RPMI8226 (cell line): ENCODE data around the gene MATCAP1.

Experiments used
- DNase-seq: peaks from one replicate; pipeline ENCODE4 v3.0.0-alpha.2; 2015

MATCAP1 gene

DNA sequence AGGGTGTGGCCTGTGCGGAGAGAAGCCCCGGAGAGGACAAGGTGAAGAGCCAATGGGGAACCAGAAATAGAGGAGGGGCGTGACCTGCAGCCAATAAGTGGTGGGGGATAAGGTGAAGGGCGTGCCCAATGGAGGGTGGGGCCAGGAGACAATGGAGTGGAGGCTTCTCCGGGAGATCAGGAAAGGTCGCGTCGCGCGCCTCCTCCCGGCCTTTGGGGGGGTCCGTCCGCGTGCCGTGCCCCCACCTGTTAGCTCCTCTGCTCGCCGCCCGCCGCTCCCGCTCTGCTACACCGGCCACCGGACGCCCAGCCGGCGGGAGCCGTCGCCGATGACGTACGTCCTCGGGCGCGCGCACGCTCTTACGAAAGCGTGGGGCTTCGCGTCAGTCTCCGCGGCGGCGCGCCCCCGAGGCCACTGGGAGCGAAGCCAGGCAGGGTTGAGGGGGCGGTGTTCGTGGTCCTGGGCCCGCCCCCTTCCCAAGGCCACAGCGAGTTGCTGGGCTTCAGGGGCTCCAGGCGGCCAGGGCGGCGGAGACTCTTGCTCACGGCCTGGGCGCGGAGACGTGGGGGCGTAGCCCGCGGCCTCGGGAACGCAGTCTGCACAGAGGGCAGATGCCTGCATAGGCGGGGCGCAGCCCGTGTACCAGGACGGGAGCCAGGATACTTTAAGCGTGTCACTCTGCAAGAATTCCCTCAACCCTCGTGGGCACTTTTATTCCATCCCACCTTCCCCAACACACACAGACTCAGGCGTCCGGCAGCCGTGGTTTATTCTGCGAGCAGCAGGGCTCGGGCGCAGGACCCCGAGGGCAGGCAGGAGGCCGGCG is at the start of gene MATCAP1:
Gene MATCAP1, minus strand, starts transcription at position 337 of the 826 bp plus-strand sequence. CDS start 3,353 bp downstream, outside the sequence.
- peak; percentile 99 for DNase-seq

DNA sequence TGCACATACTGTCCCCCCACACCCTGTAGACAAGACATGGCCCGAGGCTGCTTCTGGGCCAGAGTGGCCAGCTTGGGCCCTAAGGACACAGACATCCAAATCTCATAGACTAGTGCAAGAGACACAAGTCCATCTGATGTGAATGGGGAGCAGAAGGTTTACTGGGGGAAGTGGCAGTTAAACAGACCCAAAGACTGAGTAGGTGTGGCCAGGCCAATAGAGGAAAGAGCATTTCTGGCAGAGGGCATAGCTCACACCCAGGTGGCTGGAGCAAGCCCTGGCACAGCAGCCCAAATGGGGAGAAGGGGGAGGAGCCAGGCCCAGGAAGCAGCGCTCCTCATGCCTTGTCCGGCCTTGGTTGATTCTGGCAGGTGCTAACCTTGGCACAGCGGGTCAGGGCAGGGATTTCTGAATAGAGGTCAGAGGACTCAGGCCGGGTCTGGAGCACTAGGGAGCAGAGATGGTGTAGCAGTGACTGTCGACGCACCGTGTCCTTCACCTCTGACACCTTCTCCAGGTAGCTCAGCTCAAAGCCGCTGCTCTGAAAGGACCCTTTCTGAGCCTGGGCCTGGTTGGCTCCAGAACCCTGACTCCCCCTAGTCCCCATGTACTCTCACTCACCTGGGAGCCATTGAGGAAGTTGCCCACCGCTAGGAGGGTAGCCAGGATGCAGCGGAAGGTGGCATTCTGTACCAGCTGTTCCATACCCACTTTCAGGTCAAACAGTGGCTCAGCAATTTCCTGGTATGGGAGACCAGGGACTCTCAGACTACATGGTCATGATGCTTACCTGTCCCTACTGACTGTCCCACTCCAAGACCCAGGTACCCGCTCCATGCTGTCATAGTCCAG is 47.3 kb upstream of the MATCAP1 start:
- no peak for DNase-seq

DNA sequence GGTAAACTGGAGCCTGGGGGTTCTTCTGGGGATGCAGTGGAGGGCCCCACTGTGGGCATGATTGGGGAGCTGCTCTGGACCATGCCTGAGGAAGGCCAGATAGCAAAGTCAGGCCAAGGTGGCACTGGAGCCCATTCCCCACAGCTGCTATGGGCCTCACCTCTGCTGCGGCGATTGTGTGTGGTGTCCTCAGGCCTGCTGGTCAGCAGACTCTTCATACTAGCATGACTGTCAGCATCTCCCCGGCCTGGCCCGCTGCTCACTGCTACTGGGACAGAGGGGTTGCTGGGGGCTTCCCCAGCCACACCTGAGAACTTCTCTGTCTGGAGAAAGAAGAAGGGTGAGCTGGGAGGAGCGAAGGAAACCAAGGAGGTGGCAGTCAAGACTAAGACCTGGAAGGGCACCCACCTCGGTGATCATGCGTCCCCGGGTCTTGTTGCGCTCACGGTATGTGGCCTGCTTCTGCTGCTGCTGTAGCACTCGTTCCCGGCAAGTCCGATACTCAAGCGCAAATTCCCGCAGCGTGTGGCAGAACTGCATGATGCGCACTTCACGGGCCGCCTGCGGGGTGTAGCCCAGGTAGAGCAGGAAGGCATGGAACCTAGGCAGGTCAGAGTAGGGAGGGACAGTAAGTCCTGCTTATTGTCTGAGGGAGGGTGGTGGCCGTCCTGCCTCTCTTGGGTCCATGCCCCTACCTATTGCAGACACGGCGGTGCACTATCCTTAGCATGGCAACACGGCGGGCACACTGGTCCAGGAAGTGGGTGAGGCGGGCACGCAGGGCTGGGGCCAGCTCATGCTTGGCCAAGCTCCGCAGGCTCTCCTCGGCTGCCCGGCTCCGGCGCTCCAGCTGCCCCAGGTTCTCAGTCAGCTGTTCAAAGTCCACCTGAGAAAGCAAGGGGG is 46.4 kb upstream of the MATCAP1 start:
- no peak for DNase-seq

- no peak for DNase-seq
Observed at GRCh38 chr16:67228905-67229304, 45.1 kb upstream of the MATCAP1 start.

GRCh38 chr16:67228034-67228785 is 44.4 kb upstream of the MATCAP1 start:
- no peak for DNase-seq

- no peak for DNase-seq
Observed at GRCh38 chr16:67227567-67227921, 43.8 kb upstream of the MATCAP1 start.

DNA sequence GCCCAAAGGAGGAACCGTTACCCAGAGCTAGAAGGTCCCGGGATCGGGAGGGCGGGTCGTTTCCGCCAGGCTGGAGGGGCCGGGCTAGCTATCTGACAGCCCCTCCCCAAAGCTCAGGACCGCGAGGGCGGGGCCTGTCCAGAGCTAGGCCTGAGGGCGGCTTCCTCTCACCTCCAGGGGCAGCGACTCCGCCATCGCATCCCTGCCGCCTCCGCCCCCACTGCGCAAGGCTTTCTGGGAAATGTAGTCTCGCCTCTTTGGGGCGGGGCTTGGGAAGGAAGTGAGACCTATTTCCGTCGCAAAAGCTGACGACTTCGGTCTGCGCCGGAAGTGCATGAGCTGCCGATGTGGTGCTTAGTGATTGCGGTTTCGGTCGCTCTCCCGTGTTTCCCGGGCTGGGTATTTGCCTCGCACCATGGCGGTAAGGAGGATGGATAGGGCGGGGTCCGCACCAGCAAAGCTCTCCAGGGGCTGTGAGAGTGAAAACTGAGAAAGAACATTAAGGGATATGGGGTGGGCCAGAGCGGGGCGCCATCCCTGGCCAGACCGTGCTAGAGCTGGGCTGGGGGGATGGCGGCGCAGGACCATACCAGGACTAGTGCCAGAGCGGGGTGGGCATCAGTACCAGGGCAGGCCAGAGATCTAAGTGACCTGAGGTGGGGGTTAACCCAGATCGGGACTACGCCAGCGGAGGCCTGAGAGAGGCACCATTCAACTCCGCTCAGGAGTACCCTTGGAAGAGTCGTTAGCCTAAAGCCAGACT is 43.2 kb upstream of the MATCAP1 start, which contains the start of gene TMEM208:
Gene TMEM208, plus strand, starts transcription at position 327 of the 763 bp plus-strand sequence. Its CDS starts 89 bp downstream, at position 416.
- peak; percentile 100 for DNase-seq

GRCh38 chr16:67226295-67226803 is 42.6 kb upstream of the MATCAP1 start:
- no peak for DNase-seq

DNA sequence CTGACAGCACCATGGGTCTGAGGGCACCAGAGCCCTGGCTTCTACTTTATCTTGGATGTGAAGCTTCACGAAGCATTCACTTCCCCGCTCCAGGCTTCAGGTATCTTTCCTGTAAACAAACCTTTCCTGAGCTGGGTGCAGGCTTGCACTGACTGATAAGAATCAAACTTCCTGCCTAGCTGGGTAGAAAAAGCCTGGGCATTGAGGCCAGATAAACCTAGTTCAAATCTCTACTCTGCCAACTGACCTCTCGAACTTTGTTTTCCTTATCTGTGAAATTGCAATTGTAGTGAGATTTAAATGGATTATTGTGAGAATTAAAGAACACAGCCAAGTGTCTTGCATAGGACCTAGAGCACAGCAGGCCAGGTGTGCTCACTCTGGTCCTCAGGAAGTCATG is 40.2 kb upstream of the MATCAP1 start:
- DNase-seq = no peak

DNA sequence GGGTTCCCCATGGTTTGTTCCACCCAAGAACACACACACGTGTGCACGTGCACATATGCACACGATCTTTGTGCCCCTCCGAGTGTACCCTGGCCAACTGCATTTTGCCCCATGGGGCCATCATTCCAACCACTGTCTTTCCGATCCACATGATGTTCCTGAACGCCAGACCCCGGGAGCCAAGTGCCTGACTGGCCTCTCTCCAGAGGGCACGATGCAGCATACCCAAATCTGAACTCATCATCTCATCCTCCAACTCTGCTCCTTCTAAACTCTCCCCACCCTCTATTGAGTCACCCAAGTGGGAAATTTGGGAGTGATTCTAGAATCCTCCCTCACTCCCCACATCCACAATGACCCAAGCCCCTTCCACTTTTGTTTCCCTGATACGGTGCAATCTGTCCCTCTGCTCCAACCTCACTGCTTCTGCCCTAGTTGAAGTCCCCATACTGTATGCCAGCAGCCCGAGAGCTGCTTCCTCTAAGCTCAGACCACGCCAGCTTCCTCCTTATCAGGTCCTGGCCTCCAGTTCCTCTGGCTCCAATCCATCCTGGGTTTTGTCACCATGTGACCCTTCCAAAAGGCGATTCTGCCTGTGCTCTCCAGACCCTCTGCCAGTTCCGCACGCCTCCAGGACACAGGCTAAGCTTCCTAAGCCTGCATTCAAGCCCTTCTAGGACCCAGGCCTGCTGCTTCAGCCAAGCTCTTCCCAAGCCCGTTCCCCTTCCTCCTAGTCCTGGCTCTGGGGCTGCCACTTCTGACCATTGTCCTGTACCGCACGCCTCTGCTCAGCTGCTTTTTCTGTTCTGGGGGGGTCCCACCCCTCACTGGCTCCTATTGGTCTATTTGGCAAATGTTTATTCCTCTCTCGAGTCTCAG is 33.1 kb upstream of the MATCAP1 start:
- DNase-seq = no peak

GRCh38 chr16:67215706-67216105 is 31.9 kb upstream of the MATCAP1 start:
- DNase-seq = no peak

DNA sequence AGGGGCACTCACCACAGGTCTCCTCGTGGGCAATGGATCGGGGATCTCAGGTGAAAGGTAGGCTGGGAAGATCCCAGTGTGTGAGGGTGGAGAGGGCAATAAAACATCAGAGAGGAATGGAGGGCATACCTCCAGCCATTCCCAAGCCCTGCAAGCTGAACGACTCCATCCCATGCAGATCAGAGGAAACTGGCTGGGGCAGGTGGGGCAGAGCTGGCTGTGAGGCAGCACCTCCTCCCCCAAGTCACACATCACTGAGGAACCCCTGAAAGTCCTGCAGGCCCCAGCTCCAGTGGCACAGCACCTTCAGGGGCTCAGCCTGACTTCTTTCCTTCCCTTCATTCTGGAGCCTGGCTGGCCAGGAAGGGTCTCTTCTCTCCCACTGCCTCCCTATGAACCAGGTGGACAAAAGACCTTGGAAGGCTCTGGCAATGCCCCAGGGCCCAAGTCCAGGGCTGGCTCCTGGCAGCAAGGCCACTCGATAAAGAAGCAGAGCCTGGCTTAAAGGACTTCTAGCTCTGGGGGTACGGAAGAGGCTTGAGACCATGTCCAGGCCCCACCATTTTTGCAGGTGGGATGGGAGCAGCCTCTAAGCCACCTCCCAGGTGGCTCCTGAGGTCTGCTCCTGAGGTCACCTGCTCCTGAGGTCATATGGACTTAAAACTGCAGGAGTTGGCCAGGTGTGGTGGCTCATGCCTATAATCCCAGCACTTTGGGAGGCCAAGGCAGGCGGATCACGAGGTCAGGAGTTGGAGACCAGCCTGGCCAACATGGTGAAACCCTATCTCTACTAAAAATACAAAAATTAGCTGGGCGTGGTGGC is 29.6 kb upstream of the MATCAP1 start:
- no peak for DNase-seq

DNA sequence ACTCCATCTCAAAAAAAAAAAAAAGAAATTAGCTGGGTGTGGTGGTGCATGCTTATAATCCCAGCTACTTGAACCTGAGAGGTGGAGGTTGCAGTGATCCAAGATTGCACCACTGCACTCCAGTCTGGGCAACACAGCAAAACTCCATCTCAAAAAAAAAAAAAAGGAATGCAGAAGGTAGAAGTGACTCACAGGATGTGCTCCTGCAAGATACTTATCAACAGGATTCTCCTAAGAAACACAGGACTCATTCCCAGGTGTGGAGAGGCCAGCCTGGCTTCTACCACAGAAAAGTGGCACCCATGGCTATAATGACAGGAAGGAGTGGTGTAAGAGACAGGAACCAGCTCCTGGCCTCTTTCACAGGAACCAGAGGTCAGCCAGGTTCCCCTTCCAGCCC is 29.0 kb upstream of the MATCAP1 start:
- no peak for DNase-seq

GRCh38 chr16:67211674-67212073 is 27.9 kb upstream of the MATCAP1 start:
- no peak for DNase-seq

DNA sequence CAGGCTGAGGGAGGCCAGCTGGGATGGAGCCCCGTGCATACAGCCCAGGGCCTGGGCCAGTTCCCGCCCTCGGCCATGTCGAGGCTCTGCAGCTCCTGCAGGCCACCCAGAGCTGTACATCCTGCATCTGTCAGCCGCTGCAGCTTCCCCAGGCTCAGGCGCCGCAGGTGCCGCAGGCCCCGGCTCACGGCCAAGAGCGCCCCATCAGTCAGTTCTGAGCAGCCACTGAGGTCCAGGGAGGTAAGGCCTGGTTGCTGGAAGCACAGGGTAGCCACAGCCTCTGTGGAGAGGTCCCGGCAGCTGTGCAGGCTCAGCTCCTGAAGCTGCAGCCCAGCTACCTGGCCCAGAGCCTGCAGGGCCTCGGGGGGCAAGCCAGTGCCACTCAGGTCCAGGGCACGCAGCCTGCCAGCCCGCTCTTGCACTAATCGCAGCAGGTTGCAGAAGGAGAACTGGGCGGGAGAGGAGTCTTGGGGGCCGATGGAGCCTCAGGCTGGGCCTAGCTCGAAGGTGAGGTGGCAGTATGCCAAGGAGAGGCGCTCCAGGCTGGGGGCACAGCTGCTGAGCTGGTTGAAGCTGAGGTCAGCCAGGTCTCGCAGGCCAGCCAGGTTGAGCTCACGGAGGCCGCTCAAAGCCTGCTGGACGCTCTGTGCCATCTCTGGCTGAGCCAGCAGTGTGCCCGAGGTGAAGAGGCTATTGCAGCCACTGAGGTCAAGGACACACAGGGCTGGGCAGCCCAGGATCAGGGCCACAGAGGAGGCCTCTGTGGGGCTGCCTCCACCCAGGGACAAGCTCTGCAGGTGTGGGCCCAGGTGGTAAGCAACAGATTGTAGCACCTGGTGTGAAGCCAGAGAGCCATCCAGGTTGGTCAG is 26.5 kb upstream of the MATCAP1 start:
- peak; percentile 72 for DNase-seq

- no peak for DNase-seq
Observed at GRCh38 chr16:67209565-67209964, 25.8 kb upstream of the MATCAP1 start.

DNA sequence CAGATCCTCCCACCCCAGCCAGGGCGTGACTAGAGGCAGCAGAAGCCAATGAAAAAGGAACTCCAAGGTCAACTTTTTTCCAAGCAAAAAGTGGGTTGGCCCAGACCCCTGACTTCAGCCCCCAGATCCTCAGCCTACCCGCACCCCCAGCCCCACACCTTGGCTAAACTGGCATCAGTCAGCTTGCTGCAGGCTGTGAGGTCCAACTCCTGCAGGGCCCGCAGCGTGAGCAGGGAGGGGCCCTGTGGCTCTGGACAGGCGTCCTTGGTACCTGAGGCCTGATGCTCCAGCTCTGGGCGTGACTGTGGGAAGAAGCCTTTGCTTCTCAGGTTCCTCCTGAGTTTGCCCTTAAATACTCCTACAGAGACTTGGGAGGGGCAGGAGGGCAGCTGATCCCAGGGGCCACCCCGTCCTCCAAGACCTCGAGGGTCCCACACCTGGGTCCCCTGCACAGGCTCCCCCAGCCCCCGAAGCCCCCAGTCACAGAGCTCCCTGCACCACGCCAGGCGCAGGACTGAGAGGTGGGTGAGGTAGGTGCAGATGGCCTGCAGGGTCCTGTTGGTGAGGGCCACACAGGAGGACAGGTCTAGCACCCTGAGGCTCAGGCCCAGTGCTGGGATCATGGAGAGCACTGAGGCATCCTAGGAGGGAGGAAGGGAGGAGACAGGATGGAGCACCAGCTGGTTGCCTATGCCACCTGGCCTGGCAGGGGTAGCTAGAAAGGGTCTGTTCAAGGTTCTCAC is 24.6 kb upstream of the MATCAP1 start:
- DNase-seq = no peak
